Thoracic aorta (tissue), 2 donors: ENCODE results near the gene CNFN. TPM values are rescaled to one million over a fixed set of nuclear protein-coding genes. Genes with fewer than 3 reads are reported as not detected.

Source experiments
- ATAC-seq: fragments of 150-250 bp; one replicate; pipeline ENCODE4 v1.8.0; 2017; ENCODE audit warnings: low read depth; ENCODE audit not compliant: insufficient number of reproducible peaks, low FRiP score
- DNase-seq: peaks from one replicate; pipeline ENCODE4 v3.0.0-alpha.2; 2020; ENCODE audit warnings: low spot score
- H3K27ac ChIP-seq, 2 donors: fragments of 200-600 bp; sonication (generic); 1 replicate in 1 of 2; 2 replicates in 1 of 2; pipeline ENCODE4 v1.5.1; 2016; ENCODE audit warnings: mild to moderate bottlenecking in 2 of 2, moderate library complexity in 2 of 2
- H3K27me3 ChIP-seq: fragments of 200-600 bp; sonication (generic); replicated peaks from 2 replicates; pipeline ENCODE4 v1.6.0; 2016; ENCODE audit warnings: mild to moderate bottlenecking; ENCODE audit not compliant: insufficient read depth
- H3K36me3 ChIP-seq: fragments of 200-600 bp; sonication (generic); one replicate; pipeline ENCODE4 v1.5.1; 2016
- H3K4me1 ChIP-seq, 2 donors: fragments of 200-600 bp; sonication (generic); 1 replicate in 1 of 2; 2 replicates in 1 of 2; pipeline versions ENCODE4 v1.5.1 to v1.6.0; 2016; ENCODE audit warnings: low read depth in 2 of 2, mild to moderate bottlenecking in 1 of 2; ENCODE audit not compliant: control insufficient read depth in 1 of 2
- H3K4me3 ChIP-seq: fragments of 200-600 bp; sonication (generic); 2 replicates; pipeline ENCODE4 v1.5.1; 2016; ENCODE audit warnings: mild to moderate bottlenecking
- H3K9me3 ChIP-seq: fragments of 200-600 bp; sonication (generic); 2 replicates; pipeline ENCODE4 v1.5.1; 2016
- total RNA-seq, 2 donors: library from RNA; depleted of rRNA; stranded (reverse); fragments of >200 nt; gene quantifications; one replicate each; pipeline versions ENCODE4 v1.1.0 to v1.2.3, GENCODE V29; 2016
- TF ChIP-seq, protein P1 (sequence below): fragments of 200-600 bp; sonication (generic); IDR thresholded peaks from one replicate; pipeline ENCODE4 v1.5.1; 2019; ENCODE audit warnings: antibody characterized with exemption

CNFN gene
- total RNA-seq, 2 donors from 2014 or later: not detected

DNA sequence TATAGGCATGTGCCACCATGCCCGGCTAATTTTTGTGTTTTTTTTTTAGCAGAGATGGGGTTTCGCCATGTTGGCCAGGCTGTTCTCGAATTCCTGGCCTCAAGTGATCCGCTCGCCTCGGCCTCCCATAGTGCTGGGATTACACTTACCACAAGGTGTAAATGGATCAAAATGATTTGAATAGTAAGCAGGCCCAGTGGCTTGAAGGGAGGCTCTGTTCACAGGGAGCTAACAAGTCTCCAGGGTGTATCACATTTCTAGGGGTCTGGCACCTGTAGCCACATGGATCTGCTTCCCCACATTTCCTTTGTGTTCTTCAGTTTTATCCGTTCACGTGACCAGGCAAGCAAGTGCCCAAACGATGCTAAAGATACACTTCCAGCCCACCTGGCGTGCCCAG lies 13.5 kb upstream of the CNFN start:
- no peak for ATAC-seq
- no peak overlapping the region for H3K27ac ChIP-seq
- TF ChIP-seq, protein P1, sequence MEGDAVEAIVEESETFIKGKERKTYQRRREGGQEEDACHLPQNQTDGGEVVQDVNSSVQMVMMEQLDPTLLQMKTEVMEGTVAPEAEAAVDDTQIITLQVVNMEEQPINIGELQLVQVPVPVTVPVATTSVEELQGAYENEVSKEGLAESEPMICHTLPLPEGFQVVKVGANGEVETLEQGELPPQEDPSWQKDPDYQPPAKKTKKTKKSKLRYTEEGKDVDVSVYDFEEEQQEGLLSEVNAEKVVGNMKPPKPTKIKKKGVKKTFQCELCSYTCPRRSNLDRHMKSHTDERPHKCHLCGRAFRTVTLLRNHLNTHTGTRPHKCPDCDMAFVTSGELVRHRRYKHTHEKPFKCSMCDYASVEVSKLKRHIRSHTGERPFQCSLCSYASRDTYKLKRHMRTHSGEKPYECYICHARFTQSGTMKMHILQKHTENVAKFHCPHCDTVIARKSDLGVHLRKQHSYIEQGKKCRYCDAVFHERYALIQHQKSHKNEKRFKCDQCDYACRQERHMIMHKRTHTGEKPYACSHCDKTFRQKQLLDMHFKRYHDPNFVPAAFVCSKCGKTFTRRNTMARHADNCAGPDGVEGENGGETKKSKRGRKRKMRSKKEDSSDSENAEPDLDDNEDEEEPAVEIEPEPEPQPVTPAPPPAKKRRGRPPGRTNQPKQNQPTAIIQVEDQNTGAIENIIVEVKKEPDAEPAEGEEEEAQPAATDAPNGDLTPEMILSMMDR: no peak
- no peak for DNase-seq
- no peaks in the 10 kb centered on the region for H3K9me3 ChIP-seq
- H3K4me3 ChIP-seq: no peak overlapping the region
- H3K36me3 ChIP-seq: no peaks in the 10 kb centered on the region
- H3K4me1 ChIP-seq: peaks cover 3 to 13% of the 10 kb centered on the region in 2 donors
- H3K27me3 ChIP-seq: no peaks in the 10 kb centered on the region

DNA sequence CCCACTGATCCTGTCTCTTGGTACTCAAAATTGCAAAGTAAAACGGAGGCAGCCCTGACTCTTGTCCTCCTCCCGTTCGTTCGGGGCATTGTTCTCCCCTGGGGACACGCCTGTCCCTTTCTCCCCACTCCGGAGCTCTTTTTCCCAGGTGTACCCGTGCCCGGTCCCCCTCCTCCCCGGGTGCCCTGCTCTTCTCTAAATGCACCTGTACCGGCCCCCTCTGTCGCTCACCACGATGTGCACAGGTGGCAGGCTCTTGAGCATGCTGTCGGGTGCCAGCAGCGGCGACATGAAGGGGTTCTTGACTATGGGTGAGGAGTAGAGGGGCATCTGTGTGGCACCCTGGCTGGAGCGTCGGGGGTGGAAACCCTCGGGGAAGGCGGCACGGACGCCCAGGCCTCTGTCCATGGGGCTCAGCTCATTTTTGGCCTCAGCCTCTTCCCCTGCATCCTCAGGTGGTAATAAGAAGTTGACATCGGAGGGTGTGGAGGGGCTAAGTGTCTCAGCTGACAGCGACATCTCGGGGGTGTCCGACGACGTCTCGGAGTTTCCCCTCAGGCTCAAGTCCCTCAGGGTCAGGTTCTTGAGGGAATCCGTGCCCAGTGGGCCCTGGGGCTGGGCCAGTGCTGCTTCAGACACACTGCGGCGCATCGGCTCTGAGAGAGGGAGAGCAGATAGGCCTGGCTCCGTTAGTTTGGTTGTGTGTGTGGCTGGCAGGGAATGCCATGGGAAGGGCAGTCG lies 12.4 kb upstream of the CNFN start:
- H3K27ac ChIP-seq: no peak overlapping the region
- H3K27me3 ChIP-seq: no peaks in the 10 kb centered on the region
- TF ChIP-seq, protein P1: no peak
- no peaks in the 10 kb centered on the region for H3K36me3 ChIP-seq
- H3K9me3 ChIP-seq: no peaks in the 10 kb centered on the region
- peaks cover 7 to 17% of the 10 kb centered on the region in 2 donors for H3K4me1 ChIP-seq
- H3K4me3 ChIP-seq: peak overlapping the region; percentile 80
- DNase-seq (no peak), ATAC-seq (no peak)

DNA sequence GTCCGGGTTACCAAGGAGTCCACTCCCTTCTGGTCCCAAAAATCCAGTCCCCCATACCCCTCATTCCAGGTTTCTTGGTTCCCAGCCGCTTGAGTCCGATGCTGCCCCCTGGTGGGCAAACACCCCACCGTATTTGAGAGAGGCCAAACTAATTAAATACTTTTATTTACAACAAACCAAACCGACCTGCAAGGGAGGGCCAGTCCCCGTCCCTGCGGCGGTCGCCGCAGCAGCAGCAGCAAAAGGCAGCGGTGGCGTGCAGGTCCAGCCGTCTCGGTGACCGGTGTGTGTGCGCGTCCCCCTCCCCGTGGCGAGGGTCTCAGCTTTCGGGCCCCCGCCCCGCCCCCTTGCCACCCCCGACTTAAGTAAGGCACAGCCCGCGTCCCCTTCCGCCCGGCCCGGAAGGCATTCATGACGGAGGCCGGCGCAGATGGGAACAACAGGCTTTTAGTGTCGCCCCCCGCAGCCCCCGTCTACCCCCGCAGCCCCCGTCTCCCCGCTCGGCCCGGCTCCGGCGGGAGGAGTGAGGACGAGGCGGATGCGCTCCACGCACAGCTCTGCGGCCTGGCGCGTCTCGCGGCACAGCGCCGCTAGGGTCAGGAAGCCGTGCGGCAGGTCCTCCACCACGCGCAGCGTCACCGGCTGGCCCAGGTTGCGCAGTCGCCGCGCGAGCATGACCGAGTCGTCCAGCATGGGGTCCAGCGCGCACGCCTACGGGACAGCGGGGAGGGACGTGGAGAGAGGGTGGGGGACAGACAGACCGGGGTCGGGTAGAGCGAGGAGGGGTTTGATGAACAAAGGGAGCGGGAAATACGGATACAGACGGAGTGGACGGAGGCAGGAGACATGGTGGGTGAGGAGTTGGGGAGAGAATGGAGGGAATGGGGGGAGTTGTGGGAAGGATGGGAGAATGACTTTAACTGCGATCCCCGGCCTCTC lies 11.5 kb upstream of the CNFN start:
- Histone ChIP-seq H3K36me3 (no peaks in the 10 kb centered on the region), H3K27ac (no peak overlapping the region), H3K4me3 (peak overlapping the region; percentile 80), H3K27me3 (no peaks in the 10 kb centered on the region), H3K4me1 (peaks cover 8 to 21% of the 10 kb centered on the region in 2 donors), H3K9me3 (no peaks in the 10 kb centered on the region)
- TF ChIP-seq, protein P1: peak; percentile 80
- ATAC-seq: no peak
- DNase-seq: no peak

DNA sequence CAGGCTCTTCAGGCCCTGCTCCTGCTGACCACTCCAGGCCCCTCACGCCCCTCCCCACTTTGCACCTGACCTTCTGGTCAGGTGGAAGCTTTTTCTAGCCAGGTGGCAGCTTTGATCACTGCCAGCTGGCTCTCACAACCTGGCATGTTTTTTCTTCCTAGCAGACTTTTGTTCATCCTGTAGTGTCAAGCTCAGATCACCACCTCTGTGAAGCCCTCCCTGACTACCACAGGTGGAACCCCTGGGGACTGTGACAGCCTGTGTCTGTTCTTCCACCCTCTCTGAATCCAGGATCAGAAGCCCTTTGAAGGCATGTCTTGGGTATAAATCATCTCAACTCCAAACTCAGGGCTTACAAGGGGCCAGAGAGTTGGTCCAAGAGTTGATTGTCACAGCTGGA lies 10.3 kb upstream of the CNFN start:
- DNase-seq: no peak
- no peaks in the 10 kb centered on the region for H3K36me3 ChIP-seq
- TF ChIP-seq, protein P1: no peak
- H3K4me3 ChIP-seq: no peak overlapping the region
- no peak overlapping the region for H3K27ac ChIP-seq
- ATAC-seq: no peak
- no peaks in the 10 kb centered on the region for H3K9me3 ChIP-seq
- H3K27me3 ChIP-seq: no peaks in the 10 kb centered on the region
- H3K4me1 ChIP-seq: peaks cover 8 to 21% of the 10 kb centered on the region in 2 donors
